Neutrophil (primary cell): ENCODE measurements around the gene GRIK3.

ENCODE experiments used
- H3K27ac ChIP-seq: fragments of 200-600 bp; sonication (generic); 2 replicates; pipeline ENCODE4 v1.5.1; 2016; ENCODE audit warnings: mild to moderate bottlenecking, moderate library complexity
- H3K27me3 ChIP-seq: fragments of 200-600 bp; sonication (generic); 2 replicates; pipeline ENCODE4 v1.6.0; 2016; ENCODE audit warnings: mild to moderate bottlenecking
- H3K36me3 ChIP-seq: fragments of 200-600 bp; sonication (generic); 2 replicates; pipeline ENCODE4 v1.5.1; 2017
- H3K4me1 ChIP-seq, 2 experiments: fragments of 200-600 bp in 1 of 2; sonication (generic) in 1 of 2; 1 replicate in 1 of 2; 2 replicates in 1 of 2; pipeline versions ENCODE4 v1.5.1 to v1.6.1; 2013 to 2016; ENCODE audit warnings: low read depth in 1 of 2, low read length in 1 of 2, mild to moderate bottlenecking in 1 of 2, moderate library complexity in 1 of 2; ENCODE audit not compliant: control insufficient read depth in 1 of 2, insufficient read depth in 1 of 2
- H3K4me3 ChIP-seq, 2 experiments: fragments of 200-600 bp in 1 of 2; sonication (generic) in 1 of 2; 1 replicate in 1 of 2; 2 replicates in 1 of 2; pipeline ENCODE4 v1.5.1; 2013 to 2016; ENCODE audit warnings: low read depth in 1 of 2, low read length in 1 of 2, mild to moderate bottlenecking in 1 of 2, moderate library complexity in 1 of 2
- H3K9me3 ChIP-seq: fragments of 200-600 bp; sonication (generic); 2 replicates; pipeline ENCODE4 v1.5.1; 2016
- TF ChIP-seq, protein P1 (sequence below): fragments of 200-600 bp; sonication (generic); IDR thresholded peaks from 2 replicates; pipeline ENCODE4 v1.5.1; 2016; ENCODE audit warnings: antibody characterized with exemption

Gene GRIK3

DNA sequence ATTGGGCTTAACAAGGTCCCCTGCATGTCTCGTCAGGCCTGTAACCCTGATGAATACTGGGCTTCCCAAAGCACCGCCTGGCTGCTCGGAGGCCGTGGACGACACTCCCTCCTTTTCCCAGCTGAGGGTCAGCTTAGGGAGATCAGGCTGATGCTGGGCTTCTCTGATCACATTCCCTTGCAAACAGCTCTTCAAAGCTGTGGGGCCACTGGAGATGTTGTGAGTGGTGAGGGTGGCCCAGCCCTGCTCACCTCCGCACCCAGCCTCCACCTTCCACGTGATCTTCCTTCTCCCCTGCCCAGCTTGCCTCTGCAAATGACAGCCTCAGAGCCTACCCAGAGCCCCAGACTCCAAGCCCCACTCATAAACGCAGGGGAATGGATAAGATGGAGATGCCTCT is 195.4 kb downstream of the GRIK3 start:
- Histone ChIP-seq H3K36me3 (no peaks in the 10 kb centered on the region), H3K27ac (no peak overlapping the region), H3K27me3 (peaks cover 15% of the 10 kb centered on the region), H3K4me3 (no peak overlapping the region), H3K9me3 (no peaks in the 10 kb centered on the region), H3K4me1 (no peaks in the 10 kb centered on the region)
- TF ChIP-seq, protein P1, sequence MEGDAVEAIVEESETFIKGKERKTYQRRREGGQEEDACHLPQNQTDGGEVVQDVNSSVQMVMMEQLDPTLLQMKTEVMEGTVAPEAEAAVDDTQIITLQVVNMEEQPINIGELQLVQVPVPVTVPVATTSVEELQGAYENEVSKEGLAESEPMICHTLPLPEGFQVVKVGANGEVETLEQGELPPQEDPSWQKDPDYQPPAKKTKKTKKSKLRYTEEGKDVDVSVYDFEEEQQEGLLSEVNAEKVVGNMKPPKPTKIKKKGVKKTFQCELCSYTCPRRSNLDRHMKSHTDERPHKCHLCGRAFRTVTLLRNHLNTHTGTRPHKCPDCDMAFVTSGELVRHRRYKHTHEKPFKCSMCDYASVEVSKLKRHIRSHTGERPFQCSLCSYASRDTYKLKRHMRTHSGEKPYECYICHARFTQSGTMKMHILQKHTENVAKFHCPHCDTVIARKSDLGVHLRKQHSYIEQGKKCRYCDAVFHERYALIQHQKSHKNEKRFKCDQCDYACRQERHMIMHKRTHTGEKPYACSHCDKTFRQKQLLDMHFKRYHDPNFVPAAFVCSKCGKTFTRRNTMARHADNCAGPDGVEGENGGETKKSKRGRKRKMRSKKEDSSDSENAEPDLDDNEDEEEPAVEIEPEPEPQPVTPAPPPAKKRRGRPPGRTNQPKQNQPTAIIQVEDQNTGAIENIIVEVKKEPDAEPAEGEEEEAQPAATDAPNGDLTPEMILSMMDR, result no peak

DNA sequence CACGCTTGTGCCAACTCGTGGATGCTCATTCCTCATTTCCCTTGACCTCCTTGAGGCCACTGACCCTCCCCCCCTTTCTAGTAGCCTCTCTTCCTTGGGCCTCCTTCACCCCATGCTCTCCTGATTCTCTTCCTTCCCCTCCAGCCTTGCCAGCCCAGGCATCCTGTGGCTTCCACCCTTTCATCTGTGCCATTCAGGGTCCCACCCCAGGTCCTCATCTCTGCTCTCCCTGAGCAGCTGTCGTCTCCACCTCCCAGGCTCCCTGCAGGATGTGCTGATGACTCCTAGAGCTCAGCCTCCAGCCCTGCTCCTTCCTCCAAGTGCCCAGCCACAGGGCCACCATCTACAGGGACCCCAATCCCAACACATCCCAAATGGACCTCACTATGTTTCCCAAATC is 197.4 kb downstream of the GRIK3 start:
- no peaks in the 10 kb centered on the region for H3K9me3 ChIP-seq
- peaks cover 6% of the 10 kb centered on the region for H3K27me3 ChIP-seq
- H3K4me3 ChIP-seq, result no peak overlapping the region
- H3K27ac ChIP-seq, result no peak overlapping the region
- H3K36me3 ChIP-seq, result no peaks in the 10 kb centered on the region
- H3K4me1 ChIP-seq, result no peaks in the 10 kb centered on the region
- TF ChIP-seq, protein P1, result no peak

DNA sequence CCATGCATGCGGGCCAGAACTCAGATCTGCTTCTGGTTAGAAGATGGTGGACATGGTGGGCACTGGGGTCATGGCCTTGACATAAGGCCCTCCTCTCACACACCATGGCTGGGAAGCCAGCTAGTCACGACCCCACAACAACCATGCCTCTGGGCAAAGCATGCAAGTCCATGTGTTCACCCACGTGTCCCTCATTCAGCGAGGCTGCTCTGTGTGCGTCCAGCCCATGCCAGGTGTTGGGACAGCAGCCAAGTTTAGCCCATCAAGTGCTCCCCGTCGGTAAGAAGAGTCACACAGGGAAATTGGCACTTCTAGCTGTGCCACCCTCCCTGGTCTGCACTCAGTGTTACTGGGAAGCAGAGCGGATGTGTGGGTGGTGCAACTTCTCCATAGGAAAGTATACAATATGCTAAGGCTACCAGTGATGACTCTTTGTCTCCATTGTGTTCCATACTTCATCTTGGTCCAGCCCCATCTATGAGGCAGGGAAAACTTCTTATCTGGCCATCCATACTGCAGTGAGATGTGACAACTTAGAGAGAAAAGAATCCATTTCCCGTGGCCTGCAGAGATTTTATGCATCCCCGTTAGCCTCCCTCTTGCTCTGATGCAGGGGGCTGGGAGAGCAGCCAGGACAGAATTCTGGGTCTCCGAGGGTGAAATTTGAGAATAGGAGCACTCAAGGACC is 198.0 kb downstream of the GRIK3 start:
- H3K9me3 ChIP-seq, result no peaks in the 10 kb centered on the region
- no peak overlapping the region for H3K4me3 ChIP-seq
- no peaks in the 10 kb centered on the region for H3K36me3 ChIP-seq
- TF ChIP-seq, protein P1, result no peak
- no peak overlapping the region for H3K27ac ChIP-seq
- H3K27me3 ChIP-seq, result peaks cover 9% of the 10 kb centered on the region
- H3K4me1 ChIP-seq, result no peaks in the 10 kb centered on the region

DNA sequence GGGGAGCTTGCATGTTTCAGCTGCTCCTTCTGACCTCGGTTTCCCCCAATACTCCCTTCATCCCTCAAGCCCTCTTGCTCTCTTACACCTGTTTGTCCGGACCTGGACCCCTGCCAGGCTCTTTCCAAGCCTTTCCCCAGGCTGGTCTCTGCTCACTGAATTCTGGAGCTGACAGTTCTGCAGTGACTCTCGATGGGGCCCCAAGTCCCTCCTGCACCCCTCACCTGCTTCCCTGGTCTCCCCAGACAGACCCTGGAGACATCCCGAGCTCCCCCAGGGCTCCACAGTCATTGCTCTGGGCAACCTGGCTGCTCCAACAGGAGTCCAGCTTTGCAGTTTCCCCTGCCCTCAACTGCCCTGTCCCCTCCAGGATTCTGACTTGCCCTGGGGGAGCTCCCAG is 198.6 kb downstream of the GRIK3 start:
- H3K27me3 ChIP-seq, result peaks cover 12% of the 10 kb centered on the region
- no peaks in the 10 kb centered on the region for H3K9me3 ChIP-seq
- TF ChIP-seq, protein P1, result no peak
- H3K36me3 ChIP-seq, result no peaks in the 10 kb centered on the region
- H3K27ac ChIP-seq, result no peak overlapping the region
- no peaks in the 10 kb centered on the region for H3K4me1 ChIP-seq
- no peak overlapping the region for H3K4me3 ChIP-seq

DNA sequence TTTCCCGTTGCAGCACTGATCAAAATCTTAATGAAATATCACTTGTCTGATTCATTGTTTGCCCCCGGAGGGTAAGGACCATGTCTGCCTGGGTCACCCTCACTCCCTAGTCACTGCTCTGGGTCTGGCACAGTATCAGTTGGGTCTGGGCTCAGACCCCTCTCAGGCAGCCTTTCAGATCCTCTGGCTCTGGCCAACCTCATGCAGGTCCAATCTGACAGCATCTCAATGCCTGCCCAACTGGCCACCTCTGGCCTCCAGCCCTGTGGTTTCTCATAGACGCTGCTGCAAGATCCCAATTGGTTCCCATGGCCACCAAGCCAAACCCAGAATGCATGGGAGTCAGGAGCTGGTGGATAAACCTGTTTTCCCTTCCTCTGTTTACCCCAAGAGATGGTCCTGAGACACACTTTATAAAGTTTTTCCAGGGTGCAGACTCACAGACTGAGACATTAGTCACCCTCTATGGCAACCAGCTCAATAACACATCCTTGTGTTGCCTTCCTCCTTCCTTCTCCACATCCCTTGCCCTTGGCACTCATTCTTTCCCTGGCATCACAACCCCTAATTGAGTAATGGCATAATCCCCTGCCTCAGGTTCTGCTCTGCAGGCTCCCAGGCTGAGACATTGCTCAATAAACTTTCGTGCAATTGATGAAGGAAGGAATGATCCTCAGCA is 199.2 kb downstream of the GRIK3 start:
- Histone ChIP-seq H3K27ac (no peak overlapping the region), H3K4me3 (no peak overlapping the region), H3K4me1 (no peaks in the 10 kb centered on the region), H3K27me3 (peaks cover 12% of the 10 kb centered on the region), H3K9me3 (no peaks in the 10 kb centered on the region), H3K36me3 (no peaks in the 10 kb centered on the region)
- TF ChIP-seq, protein P1, result no peak
